DMS53 treated with DMSO at 0.1 percent for 48 hours (cell line): ENCODE results near the gene ATXN1.

Experiments
- DNase-seq: peaks from one replicate; lab custom pipeline; 2025; ENCODE audit not compliant: unreplicated experiment; lab: John Stamatoyannopoulos, UW

The ATXN1 gene

DNA sequence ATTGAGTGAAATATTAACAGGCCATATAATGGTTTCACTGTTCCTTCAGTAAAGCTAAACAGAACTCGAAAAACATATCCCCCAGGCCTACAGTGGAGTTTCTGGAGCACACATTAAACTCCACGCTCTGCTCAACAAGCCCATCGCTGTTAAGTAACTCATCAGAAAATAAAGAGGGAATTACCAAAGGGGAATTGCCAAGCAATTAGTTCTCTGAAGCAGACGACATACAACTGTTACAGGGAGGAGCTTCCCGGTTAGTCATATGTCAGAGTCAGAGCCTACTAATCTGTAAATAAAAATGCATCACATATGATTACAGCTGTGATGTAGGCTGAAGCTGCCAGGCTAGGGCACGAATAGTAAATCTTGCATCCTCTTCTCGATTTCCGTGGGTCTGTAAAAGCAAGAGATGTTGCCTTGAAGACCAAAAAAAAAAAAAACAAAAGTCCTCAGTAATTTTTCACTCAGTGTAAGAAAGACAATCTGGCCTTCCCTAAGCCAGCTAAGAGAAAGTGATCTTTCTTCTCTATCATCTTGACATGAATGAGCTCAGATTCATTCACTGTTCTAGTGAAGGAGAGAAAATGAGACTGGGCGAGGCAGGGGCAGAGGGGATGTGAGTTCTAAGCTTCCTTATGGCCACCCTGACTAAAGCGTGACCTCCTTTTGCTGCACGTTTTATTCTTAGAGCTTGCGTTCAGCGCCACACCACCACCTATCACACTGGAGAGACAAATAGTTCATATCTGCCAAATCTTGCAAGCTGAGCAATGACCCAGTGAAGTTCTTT lies 13.8 kb downstream of the ATXN1 start:
- DNase-seq: no peak

DNA sequence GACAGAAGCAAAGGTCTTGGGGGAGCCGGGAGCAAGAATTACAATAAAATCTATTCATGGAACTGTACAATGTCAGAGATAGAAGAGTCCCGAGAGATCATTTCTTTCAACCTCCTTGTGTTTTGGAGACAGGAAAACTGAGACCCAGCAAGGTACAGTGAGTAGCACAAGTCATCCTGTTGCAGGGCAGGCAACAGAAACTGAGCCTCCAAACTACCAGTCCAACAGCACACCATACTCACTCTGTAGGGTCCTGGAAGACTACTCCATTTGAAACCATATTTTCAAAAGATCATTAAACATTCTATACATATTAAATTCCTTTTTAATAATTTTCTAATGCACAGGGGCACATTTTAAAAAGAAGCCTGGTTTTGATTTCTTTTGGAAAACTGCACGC lies 14.4 kb downstream of the ATXN1 start:
- DNase-seq: no peak

DNA sequence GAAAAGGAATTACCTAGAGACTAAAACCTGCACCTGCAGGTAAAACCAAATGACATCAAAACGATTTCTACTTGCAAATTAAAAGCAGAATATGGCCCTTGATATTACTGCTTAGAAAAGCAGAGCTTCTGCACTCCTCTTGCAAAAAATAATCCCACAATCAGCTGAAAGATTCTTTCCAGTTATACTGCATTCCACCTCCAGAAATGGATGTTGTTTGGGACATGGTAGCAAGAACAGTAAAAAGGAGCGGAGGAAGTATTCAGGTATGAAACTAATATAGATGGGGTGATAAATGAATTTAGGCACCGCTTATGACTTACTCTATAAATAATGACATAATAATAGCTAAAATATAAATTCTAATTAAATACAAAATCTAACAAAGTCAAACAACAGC lies 14.9 kb downstream of the ATXN1 start:
- no peak for DNase-seq

DNA sequence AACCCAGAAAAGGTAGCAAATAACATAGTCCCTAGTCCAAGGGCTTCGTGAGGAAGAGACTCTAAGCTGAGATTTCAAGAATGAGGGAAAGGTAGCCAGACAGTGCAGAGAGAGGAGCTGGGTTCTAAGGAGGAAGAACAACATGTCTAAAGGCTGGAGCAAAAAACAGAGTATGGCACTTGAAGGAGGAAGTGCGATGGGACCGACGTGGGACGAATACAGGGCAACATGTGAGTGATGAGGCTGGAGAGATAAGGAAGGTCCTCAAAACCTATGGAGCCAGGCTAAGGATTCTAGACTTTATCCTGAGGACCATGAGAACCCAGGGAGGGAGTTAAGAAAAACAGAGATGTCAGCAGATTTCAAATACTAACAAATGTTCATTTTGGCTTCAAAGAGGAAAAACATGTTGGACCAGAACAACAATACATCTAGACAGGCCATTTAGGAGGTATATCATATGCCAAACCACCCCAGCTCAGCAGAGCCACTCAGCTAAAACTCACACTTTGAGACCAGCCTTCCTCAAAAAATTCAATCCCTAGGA lies 17.5 kb downstream of the ATXN1 start:
- no peak for DNase-seq

DNA sequence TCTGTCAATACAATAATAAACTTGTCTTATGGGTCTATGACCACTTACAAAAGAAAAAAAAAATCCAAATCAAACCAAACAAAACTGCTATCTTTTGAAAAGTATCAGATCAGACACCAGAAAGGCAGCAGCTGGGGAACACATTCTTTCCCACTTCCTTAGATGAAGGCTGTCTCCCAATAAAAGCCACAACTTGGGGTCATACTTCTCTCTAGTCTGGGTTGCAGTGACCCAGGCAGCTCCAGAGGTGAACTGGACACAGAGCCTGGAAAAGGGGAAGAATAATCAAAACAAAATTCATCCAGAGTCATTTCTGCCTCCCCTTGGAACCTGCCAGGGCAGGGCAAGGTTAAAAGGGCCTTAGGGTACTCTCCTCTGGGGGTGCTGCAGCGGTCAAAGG lies 19.1 kb downstream of the ATXN1 start:
- no peak for DNase-seq

DNA sequence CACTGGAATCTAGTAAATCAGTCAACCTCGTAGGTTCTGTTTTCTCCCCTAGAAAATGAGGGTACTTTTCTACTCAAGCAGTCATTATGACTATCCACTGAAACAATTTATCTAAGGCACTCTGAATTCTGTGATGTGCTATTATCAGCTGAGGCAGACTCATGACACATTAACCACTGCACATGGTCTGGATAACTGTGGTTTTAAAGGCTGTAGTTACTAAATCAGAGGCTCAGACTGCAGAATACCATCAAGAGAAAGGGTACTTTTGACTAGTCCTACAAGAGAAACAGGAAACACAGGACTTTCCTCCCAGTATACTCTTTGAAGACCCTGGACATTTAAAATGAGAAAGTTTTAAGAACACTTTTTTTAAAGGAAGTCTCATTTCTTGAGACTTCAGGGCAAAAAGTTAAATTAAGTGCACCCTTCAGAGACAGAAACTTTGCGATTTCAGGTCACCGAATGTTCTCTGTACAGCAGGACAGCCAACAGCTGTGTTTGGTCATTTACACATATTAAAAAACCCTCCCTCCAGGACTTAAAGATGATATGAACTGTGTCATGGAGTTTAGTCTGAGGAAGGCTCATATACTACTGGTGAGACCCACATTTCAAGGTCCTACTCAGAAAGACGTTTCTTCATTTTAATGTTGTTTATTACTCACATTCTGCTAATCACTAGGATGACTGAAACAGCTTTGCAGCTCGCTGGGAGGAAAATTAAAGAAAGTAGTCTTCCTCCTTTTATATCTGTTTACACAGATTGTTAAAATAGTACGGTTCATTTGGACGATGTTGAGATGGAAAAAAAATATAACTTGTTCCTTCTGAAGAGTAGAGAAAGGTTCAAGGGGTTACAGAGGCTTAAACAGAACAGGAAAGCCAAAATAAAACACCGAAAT lies 19.9 kb downstream of the ATXN1 start:
- DNase-seq: no peak

DNA sequence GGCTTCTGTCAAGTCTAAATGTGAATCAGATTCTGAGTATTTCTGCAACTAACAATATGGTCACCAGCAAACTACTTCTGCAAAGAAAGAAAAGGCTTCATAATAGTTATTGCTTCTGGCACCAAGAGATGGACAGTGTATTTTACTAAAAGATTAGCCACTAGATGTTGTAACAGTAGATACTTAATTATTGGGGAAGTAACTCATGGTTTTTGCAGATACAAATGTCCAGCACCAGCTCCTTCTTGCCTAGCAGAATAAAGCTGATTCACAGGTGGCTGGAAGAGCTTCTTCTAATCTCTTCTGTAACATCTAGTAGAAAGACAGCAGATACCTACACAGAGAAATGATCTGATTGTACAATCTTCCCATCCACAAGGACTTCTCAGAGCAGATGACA lies 21.2 kb downstream of the ATXN1 start:
- no peak for DNase-seq

DNA sequence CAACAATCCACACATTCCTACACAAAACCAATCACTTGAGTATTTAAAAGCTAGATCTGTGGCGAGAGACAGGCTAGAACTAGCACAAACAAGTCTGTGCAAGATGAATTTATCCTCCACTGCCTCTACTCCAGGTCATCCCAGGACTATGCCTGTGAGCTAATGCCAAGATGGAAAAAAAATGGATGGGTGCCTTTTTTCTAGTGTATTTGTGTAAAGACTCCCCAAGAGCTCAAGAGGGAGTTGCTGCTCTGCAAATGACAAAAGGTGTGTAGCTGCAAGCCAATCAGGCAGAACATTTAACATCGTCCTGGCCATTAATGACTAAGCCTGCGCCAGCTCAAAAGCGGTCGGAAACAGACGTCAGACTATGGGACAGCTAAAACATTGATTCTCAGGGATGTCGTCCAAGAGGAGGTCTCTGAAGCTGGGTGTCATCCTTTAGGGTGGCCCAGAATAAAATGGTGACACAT lies 21.9 kb downstream of the ATXN1 start:
- no peak for DNase-seq

DNA sequence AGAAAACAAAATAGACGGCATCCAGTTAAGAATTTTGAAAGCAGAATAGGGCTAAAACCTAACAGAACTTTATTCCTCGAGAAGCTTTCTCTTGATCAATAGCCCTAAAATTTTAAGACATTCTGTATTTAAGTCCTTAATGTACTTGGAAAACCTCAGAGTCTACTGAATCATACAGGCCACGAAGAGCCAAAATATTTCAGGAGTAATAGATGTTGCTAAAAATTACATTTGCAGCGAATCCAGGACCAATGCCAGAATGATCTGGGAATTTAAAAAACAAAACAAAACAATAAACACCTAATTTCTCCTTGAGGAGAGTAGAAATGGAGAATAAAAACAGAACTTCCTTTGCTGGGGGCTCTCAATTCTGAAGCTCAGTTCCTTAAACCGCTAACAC lies 23.3 kb downstream of the ATXN1 start:
- no peak for DNase-seq

DNA sequence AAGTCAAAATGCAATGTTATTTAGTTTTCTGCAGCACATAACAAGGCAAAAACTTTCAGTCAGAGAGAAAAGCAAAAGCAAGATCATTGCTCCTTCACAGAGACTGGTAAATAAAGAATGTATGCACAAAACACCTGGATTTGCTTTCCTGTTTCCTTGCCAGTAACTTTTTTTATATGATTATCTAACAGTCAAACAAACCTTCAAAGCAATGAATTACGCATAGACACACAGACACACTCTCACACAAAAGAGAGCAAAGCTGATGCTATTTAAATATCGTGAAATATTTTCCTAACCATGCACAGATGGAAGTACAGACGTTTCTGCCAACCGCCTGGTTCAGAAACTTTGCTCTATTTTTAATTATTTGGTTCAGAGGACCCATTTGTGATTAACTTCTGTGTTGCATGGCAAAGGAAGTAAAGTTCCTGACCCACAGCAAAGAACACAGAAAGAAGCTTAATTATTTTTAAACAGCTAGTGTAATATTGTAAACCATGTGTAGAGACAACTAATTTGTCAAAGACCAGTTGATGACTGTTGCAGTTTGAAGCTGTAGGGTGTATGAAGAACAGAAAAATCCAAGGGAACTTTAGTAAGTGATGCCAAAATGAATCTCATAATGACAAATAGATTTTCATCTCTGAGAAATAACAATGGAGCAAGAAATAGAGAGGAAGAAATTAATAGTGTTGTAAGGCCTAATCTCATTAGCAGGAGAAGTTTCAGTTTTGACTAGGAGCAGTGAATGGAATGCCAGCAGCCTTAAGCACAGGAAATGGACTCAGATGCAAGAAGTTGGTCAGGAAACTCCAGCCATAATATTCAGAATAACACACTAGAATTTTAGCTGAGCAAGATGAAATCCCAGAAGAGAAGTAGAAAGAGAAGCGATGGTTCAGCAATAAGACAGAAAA lies 24.1 kb downstream of the ATXN1 start:
- no peak for DNase-seq

DNA sequence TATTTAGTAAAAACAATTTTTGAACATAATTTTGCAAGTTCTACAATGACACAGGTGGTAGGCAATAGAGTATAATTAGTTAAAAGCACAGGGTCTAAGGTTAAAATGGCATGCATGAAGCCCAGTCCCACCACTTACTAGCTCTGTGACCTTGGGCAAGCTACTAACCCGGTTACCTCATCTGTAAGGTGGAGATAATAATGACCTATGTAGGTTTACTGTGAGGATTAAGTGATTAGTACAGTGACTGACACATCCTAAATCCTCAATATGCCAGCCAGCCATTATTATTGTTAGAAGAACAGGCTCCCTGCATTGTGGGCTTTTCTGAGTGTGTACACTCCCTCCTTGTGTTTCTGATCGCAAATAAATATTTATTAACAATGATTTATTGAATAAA lies 26.2 kb downstream of the ATXN1 start:
- no peak for DNase-seq

DNA sequence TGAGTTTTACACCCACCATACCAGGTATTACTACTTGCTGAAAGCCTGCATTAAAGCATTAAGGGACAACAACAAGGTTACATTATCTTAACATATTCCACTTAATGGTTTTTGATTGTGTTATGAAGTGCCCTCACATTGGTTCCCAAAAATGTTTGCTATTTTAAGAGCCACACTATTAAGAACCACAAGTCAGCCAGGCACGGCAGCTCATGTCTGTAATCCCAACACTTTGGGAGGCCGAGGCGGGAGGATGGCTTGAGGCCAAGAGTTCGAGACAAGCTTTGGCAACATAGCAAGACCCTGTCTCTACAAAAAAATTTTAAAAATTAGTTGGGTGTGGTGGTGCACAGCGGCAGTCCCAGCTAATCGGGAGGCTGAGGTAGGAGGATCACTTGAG lies 28.2 kb downstream of the ATXN1 start:
- no peak for DNase-seq

DNA sequence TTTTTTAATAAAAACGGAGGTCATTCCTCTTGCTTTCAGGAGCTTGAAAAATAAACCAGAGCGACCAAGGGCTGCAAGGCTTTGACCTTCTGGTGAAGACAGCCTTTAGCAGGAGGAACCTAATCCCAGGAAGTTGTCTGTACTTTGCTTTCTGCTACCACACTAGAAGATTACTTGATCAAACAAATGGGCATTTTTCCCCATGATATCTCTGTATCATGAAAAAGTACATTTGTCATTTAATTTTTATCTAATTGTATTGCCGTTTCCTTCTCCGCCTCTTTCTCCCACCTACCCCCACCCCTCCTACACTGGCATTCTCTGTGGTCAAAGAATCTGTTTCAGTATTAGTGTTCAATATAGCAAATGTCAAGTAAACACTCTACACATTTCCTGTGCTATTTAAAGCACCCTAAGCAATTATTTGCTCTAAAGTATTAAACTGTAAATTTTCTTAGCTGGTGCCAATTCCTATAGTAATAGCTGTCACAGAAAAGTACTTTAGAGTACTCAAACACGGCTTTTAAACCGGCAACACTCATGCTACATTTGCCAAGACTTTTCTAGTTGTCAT lies 29.7 kb downstream of the ATXN1 start:
- peak; percentile 25 for DNase-seq

DNA sequence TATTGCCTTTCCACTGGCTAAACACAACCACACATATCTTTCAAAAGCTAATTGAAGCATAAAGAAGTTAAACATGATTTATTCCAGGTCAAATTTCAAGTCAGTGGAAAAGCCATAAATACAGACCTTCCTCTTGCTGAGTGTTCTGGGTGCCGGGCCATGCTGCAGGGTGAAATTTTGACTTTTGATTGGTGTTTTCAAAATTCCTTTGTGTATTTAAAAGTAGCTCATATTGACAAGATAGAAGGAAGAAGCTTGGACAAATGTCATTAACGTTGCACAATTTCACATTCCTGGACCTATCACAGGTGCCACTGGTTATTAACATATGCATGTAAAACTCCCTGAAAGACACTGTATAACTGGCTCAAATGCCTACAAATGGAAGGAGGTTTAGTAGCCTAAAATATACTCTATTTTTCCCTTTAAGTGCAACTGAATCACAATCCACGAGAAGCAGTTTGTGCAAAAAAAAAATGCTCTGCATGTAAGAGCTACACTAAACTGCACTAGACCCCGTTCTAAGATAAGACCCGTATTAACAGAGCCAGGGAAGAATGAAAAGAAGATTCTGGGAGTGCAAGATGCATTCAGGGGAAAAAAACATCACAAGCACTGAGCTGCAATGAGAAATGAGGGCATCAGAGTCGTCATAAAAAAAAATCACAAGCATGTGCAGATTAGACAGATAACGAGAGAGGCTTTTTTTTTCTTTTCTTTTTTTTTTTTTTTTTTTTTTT lies 30.4 kb downstream of the ATXN1 start:
- no peak for DNase-seq

DNA sequence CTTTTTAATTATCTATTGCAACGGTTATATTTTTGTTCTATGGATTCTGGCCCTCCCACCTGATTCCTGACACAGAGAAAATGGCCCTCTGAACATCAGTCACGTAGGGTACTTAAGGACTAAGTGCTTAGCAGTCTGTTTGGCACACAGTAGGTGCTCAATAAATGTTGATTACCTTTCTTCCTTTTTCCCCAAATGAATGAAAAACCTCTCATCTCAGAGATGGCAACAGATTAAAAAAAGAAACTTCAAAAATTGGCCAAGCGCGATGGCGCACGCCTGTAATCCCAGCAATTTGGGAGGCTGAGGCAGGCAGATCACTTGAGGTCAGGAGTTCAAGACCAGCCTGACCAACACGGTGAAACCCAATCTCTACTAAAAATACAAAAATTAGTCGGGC lies 31.5 kb downstream of the ATXN1 start:
- DNase-seq: no peak

DNA sequence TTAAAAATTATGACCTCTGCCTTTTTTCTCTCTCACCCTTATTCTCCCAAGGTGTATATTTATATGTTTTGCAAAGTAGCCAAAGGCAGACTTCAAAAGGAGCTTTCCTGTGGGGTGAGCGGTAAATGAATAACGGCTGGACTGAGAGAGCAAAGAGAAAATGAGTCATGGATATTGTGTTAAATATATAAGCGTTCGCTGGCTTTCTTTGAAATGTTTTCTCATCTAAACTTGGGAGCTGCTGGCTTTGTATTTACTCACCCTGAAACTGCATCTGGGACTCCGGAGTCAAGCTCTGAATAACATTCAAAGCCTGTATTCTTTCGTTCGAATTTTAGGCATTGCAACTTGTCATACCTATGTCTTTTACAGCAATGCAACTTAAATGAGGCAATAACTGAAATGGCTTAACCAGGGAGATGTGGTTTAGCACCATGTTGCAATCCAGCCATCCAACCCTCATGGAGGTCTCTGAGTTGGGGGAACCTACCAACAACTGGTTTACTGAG lies 32.0 kb downstream of the ATXN1 start:
- peak; percentile 40 for DNase-seq

DNA sequence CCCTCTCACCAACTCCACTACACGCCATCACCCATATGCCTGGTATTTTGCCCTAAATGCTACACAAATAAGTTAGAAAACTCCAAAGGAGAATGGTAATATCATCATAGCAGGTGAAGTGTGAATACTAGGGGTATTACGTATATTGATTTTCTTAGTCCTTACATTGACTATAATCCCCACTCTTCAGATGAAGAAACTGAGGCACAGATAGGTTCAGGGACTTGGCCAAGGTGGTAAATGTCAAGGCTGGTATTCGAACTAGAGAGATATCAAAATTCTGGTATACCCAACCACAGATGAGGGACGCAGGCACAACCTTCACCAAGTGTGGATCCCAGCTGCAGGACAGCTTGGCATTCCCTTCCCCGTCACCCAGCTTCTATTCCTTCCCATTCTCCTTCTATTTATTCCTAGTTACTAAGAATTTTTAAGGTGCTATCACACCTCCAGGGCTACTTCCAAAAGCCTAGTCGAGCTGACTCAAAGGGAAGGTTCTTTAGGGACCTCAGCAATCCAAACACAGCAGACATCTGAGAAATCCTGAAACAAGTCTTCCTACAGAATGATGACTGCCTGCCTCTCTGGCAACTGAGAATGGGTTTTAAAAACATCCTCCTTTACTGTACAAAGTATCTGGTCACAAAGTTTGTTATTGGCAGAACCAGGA lies 32.6 kb downstream of the ATXN1 start:
- DNase-seq: no peak

DNA sequence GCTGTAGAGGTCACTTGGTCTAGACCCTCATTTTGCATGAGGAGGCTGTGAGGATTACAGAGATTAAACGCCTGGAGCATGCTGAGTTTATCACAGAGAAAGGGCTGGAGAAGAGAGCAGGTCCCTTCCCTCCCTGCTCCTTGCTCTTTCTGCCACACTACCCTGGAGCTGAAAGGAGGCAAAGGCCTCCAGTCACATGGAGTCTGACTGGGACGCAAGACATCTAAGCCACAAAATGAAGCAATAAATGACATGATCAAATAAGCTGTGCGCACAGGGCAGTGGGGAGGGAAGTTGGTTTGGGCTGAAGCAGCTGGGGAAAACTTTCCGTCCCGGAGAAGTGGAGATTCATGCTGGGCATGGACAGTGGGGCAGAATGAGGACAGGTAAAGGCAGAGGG lies 33.3 kb downstream of the ATXN1 start:
- no peak for DNase-seq
